ENCODE measurements around the gene RBMS1.

Gene RBMS1

GRCh38 chr2:160360089-160360757 lies 133.4 kb downstream of the RBMS1 start:
- DNase-seq = no peak

DNA sequence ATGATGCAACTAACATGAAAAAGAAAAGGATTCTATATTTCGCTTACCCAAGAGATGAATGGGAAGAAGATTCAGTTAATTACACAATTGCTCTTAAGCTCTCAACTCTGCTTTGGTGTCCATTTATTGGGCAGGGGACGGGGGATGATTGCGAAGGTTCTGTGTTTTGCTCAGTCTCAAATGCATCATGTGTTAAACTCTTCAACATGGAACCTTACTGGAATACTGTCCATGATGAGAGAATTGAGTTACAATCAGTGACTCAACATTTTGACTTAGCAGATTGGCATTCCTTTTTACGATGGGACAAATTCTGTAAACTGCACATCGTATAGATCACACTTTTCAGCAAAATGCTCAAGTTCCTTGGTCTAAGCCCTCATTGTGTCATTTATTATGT lies 135.6 kb downstream of the RBMS1 start:
- no peak for DNase-seq

DNA sequence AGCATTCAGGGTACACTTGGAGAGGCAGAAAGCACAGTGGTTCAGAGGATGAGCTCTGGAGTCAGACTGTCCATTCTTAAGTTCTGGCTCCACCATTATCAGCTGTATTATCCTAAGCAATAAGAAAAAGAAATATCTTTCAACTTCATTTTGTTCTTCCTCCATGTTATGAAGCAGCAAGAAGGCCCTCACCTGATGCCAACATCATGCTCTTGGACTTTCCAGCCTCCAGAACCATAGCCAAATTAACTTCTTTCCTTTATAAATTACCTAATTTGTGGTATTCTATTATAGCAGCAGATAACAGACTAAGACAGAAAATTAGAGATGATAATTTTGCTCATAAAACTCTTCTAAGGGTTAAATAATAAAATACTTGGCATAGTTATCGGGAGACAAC lies 137.1 kb downstream of the RBMS1 start:
- no peak for DNase-seq

DNA sequence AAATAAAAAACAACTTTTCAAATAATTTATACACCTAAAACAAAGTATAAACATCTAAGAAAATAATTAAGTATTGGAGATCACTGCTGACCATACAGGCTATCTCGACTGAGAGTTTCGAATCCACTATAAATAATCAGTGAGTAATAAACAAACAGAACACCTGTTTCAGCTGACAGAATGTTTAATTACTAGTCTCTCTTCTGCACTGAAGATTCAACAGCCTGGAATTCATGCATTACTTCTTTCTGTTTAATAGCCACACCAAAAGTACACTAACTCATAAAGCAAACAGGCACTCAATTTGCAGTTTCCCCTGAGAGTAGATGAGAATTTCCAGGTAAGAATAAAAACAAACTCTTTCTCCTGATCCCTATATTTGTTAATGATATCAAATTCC lies 138.5 kb downstream of the RBMS1 start:
- no peak for DNase-seq

DNA sequence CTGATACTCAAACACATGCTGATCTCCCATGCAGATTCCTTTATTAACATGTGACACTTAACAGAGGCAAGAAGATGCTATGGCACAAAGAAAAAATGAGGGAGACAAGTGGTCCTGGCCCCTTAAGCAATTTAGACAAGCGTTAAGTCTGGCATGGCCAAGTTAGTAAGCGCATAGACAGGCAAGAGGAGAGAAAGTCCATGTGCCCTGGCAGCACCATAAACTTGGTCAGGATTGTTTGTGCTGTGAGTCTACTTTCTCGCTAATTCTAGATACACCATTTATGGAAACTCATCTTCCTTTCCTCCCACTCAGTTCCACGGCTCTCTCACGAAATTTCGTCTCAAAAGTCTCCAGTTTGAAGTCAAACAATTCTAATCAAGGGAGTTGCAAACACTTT lies 138.9 kb downstream of the RBMS1 start:
- DNase-seq = no peak

GRCh38 chr2:160353813-160354212 lies 139.8 kb downstream of the RBMS1 start:
- no peak for DNase-seq

- no peak for DNase-seq
Measured at GRCh38 chr2:160353166-160353565, 140.4 kb downstream of the RBMS1 start.

DNA sequence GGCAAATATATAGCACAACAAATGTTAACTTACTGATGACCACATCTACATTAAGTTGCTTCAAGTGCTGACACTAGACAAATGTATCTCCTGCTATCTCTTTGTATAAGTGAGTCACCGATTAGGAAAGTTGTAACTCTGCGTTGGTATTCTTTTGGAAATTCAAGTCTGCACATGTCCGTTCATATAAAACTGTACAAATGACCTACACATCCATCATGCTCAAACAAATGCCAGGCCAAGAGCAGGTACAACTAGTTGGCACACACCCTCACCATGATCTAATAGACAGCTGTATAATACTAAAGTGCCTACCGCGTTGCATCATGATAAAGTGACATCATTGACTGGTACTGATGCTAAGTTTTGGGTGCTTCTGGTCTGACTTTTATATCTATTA lies 141.1 kb downstream of the RBMS1 start:
- no peak for DNase-seq

GRCh38 chr2:160351956-160352355 lies 141.7 kb downstream of the RBMS1 start:
- no peak for DNase-seq

- no peak for DNase-seq
Measured at GRCh38 chr2:160349306-160349705, 144.3 kb downstream of the RBMS1 start.

DNA sequence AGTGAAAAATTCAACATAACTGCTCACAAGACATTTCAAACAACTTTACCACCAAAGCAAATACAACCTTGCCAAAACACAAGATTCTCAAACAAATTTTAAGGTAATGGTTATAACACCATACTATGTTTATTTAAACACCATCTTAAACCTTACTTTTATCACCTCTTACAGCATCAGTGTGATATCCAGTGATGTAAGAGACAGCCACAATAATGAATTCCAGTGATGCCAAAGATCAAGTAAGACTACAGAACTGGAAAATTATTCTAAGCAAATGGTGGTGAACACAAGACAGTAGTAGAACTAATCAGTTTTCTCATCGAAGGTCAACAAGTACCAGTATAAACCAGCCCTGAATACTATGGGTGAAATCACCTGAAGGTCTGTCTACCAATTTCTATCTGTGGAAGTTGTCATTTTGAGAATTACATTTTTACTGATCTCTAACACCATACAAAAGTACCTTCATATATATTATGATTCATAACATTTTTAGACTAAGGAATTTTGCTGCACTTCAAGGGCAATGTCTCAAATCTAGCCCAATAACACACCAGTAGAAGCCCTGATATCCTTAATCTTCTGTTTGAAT lies 146.2 kb downstream of the RBMS1 start:
- no peak for DNase-seq

DNA sequence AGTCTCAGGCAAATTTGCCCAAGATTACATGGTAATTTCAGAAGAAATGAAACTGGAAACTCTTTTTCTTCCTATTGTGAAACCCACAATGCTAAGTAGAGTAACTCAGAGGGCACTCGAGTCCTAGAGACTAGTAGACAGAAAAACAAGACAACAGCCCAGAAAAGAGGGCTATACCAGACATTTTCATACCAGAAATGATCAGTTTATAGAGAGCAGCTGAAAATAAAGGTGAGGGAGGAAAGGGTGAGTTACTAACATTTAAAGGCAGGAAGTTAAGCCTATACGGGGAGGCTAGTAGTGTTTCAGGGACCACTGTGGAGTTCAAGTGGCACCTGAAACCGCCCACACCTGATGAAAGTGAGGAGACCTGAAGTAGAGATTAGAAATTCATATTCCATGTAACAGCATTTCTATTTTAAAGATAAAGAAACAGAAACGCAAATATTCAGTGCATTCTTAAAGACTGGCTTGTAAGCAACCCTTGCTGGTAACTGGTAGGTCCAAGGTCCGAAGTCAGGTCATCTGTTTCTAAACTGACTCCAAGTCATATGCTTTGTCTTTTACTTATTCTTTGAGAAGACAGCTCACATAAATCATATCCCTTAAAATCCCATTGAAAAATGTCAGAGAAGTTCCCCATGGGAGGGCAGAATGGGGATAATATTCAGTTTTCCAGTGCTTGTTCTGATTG lies 148.4 kb downstream of the RBMS1 start:
- DNase-seq = no peak

DNA sequence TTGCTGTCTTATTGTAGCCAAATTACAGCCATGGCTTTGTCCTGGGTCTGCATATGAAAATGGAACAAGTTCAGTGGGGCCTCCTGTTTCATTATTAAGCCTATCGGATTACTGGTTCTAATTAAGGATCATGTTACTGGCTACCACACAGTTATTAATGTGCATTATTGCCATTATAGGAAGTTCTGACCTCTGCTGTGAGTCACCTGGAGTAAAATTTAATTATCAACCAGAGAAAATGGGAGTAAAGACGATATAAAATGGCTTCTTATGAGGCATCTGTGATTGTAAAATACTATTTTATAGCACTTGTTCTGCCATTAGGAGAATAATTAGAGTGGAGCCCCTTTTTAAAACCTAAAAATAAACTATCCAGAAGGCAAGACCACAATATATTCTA lies 150.2 kb downstream of the RBMS1 start:
- DNase-seq = no peak

GRCh38 chr2:160339726-160340125 lies 153.9 kb downstream of the RBMS1 start:
- DNase-seq = no peak

GRCh38 chr2:160338901-160339685 lies 154.5 kb downstream of the RBMS1 start:
- no peak for DNase-seq

DNA sequence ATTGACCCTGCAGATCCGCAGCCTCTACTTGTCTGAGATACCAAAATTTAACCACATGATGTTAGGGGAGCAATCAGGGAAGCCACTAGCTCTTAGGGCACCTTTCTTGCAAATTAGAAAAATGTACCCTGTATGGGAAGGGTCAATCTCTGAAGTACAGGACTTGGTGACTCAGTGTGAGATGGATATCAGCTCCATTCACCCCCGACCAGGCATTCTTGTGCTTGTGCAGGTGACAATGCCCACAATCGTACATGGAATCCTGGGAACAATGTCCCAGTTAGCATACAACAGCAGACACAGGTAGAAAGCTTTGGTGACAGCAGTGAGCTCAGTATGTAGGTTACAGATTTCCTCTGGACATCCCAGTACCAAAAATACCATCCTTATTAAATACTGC lies 155.9 kb downstream of the RBMS1 start:
- DNase-seq = no peak

DNA sequence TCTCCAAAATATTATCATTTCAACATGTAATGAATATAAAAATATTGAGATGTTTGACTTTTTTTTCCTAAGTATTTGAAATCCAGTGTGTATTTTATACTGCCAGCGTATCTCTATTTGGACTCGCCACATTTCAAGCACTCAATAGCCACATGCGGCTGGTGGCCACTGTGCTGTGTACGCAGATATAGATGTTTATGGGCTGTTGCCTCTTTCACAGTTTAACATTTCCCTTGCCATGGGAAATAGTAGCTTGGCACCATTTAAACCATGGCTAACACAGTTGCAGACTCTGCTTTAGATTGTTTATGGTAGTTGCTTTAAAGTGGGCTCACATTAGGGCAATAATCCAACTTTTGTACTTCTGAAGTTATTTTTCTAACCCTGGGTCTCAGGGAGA lies 157.0 kb downstream of the RBMS1 start:
- no peak for DNase-seq

- DNase-seq = no peak
Measured at GRCh38 chr2:160336105-160336504, 157.5 kb downstream of the RBMS1 start.

GRCh38 chr2:160335441-160335840 lies 158.2 kb downstream of the RBMS1 start:
- DNase-seq = no peak

- DNase-seq = no peak
Measured at GRCh38 chr2:160334028-160334741, 159.4 kb downstream of the RBMS1 start.

GRCh38 chr2:160333324-160334027 lies 160.1 kb downstream of the RBMS1 start:
- no peak for DNase-seq

DNA sequence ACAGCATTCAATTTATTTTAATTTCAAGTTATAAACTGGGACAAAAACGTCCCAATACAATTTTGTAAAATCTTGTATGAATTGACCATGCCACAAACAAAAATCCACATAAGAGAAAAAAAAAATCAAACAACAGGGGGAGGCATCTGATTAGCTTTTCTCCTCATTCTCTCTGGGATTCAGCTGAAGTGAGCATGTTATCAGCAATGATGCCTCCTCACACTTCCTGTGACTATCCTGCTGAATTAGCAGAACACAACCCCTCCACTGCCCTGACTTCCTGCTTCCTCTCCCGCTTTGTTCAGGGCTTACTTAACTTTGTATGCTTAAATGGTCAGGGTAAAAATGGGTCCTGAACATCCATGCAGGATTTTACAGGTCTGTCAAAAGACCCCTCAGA lies 161.3 kb downstream of the RBMS1 start:
- no peak for DNase-seq
